ENCODE results near the gene MED15. TPM values are rescaled to one million over a fixed set of nuclear protein-coding genes. Genes with fewer than 3 reads are reported as not detected.

Gene MED15
- polyA plus RNA-seq, 2 of the 4 experiments (the other 2 are of a cell fraction): 10.7 to 29.7 TPM

DNA sequence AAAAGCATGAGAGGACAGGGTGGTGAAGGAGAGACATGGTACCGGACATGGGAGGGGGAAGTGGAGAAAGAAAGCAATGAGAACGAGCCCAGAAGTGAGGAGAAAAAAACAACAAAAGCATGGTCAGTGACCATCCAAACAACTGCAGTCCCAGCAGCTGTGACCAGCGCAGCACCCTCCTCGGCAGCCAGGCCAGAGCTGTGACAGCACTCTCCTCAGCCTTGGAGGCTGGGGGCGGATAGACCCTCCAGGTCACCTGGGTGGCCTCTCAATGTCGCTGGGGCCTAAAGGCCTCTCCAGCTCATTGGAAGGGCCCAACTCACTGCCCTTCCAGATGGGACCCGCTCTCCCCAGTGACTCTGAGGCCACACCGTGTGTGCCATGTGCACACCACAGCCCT, 103.3 kb downstream of the MED15 start:
- H3K4me3 ChIP-seq: no peak overlapping the region
- WGBS (ENCODE audit: missing lambda C conversion rate): 61% methylated on average over 6 of the region's 8 CpGs
- TF ChIP-seq NFE2L2 (conservative IDR thresholded peaks at IDR 0.05; ENCODE audit: low read length) (no peak), FOXS1 (CRISPR knock-in tag; IDR thresholded peaks at IDR 0.05) (no peak), JUN (IDR thresholded peaks at IDR 0.05) (no peak), BCL3 (IDR thresholded peaks at IDR 0.05) (no peak), HOXA7 (CRISPR knock-in tag; IDR thresholded peaks at IDR 0.05) (no peak), MAFK (IDR thresholded peaks at IDR 0.05; ENCODE audit: partially characterized antibody) (no peak), JUNB (IDR thresholded peaks at IDR 0.05) (no peak), RFX5 (IDR thresholded peaks at IDR 0.05) (no peak)
- TF ChIP-seq, protein P1, sequence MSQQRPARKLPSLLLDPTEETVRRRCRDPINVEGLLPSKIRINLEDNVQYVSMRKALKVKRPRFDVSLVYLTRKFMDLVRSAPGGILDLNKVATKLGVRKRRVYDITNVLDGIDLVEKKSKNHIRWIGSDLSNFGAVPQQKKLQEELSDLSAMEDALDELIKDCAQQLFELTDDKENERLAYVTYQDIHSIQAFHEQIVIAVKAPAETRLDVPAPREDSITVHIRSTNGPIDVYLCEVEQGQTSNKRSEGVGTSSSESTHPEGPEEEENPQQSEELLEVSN (IDR thresholded peaks at IDR 0.05; ENCODE audit: borderline replicate concordance, low read depth): no peak
- TF ChIP-seq, protein P2, sequence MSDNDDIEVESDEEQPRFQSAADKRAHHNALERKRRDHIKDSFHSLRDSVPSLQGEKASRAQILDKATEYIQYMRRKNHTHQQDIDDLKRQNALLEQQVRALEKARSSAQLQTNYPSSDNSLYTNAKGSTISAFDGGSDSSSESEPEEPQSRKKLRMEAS (IDR thresholded peaks at IDR 0.05): no peak
- no peaks in the 10 kb centered on the region for H3K9me3 ChIP-seq
- CTCF ChIA-PET: interaction anchor here (0.6 to 1.1 kb wide), 3 partner anchors 8 to 192 kb away, joined by 3 read pairs; no protein-coding TSS in a partner anchor
- DNase-seq (ENCODE audit: low read depth in 1 of 2, low spot score in 1 of 2) (no peak), ATAC-seq (no peak), FAIRE-seq (no peak)
- no peaks in the 10 kb centered on the region for H3K4me1 ChIP-seq
- POLR2A ChIA-PET: no interaction called here
- no peak overlapping the region for H3K27ac ChIP-seq
- no peak overlapping the region for H3K4me2 ChIP-seq

GRCh38 chr22:20611418-20611817, 104.0 kb downstream of the MED15 start:
- no peak overlapping the region for H3K4me3 ChIP-seq
- DNase-seq (ENCODE audit: low read depth in 1 of 2, low spot score in 1 of 2) (no peak), FAIRE-seq (no peak), ATAC-seq (no peak)
- H3K4me1 ChIP-seq: no peaks in the 10 kb centered on the region
- POLR2A ChIA-PET: no interaction called here
- H3K27ac ChIP-seq: no peak overlapping the region
- H3K4me2 ChIP-seq: no peak overlapping the region
- H3K9me3 ChIP-seq: no peaks in the 10 kb centered on the region
- 77% methylated on average over 4 of the region's 10 CpGs for WGBS (ENCODE audit: missing lambda C conversion rate)
- CTCF ChIA-PET: no interaction called here
- TF ChIP-seq KDM1A (IDR thresholded peaks at IDR 0.05; ENCODE audit: low read depth) (no peak), NR3C1 (IDR thresholded peaks at IDR 0.05) (no peak), NPAS2 (CRISPR knock-in tag; IDR thresholded peaks at IDR 0.05; ENCODE audit: borderline replicate concordance) (no peak), HOXB13 (CRISPR knock-in tag; IDR thresholded peaks at IDR 0.05; ENCODE audit: low read depth) (no peak), MAZ (IDR thresholded peaks at IDR 0.05; ENCODE audit: borderline replicate concordance, low read depth, low read length) (no peak), CEBPB (IDR thresholded peaks at IDR 0.05) (no peak), POLR2AphosphoS2 (conservative IDR thresholded peaks at IDR 0.05; ENCODE audit: low read length) (no peak), GATA3 (IDR thresholded peaks at IDR 0.05; ENCODE audit: borderline replicate concordance) (no peak), CHD4 (IDR thresholded peaks at IDR 0.05; ENCODE audit: borderline replicate concordance) (no peak), RNF2 (IDR thresholded peaks at IDR 0.05; ENCODE audit: borderline replicate concordance, low read depth) (no peak), FOSL2 (IDR thresholded peaks at IDR 0.05) (no peak), FOSL2 (CRISPR knock-in tag; IDR thresholded peaks at IDR 0.05) (no peak), PHF8 (IDR thresholded peaks at IDR 0.05; ENCODE audit: borderline replicate concordance, low read depth) (no peak), RARB (CRISPR knock-in tag; IDR thresholded peaks at IDR 0.05) (no peak)
- TF ChIP-seq, protein P3, sequence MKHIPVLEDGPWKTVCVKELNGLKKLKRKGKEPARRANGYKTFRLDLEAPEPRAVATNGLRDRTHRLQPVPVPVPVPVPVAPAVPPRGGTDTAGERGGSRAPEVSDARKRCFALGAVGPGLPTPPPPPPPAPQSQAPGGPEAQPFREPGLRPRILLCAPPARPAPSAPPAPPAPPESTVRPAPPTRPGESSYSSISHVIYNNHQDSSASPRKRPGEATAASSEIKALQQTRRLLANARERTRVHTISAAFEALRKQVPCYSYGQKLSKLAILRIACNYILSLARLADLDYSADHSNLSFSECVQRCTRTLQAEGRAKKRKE (CRISPR knock-in tag; IDR thresholded peaks at IDR 0.05; ENCODE audit: low read depth): no peak
- TF ChIP-seq, protein P4, sequence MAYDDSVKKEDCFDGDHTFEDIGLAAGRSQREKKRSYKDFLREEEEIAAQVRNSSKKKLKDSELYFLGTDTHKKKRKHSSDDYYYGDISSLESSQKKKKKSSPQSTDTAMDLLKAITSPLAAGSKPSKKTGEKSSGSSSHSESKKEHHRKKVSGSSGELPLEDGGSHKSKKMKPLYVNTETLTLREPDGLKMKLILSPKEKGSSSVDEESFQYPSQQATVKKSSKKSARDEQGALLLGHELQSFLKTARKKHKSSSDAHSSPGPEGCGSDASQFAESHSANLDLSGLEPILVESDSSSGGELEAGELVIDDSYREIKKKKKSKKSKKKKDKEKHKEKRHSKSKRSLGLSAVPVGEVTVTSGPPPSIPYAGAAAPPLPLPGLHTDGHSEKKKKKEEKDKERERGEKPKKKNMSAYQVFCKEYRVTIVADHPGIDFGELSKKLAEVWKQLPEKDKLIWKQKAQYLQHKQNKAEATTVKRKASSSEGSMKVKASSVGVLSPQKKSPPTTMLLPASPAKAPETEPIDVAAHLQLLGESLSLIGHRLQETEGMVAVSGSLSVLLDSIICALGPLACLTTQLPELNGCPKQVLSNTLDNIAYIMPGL (CRISPR knock-in tag; IDR thresholded peaks at IDR 0.05; ENCODE audit: borderline replicate concordance): no peak

Measured in A549 (cell line).